Right lung (tissue), 5 donors: ENCODE measurements around the gene ZNF469. TPM values are rescaled to one million over a fixed set of nuclear protein-coding genes. Genes with fewer than 3 reads are reported as not detected.
A peak's percentile ranks its signal among the peaks of the same experiment; 100 is the strongest.

Experiments used
- DNase-seq, 2 donors: peaks; one replicate each; pipeline ENCODE4 v3.0.0-alpha.2; 2013
- polyA plus RNA-seq, 5 donors: library from polyadenylated mRNA; unstranded; fragments of 120-200 nt; gene quantifications; one replicate each; pipeline versions ENCODE4 v1.2.1 to v1.2.3, GENCODE V29; 2013; ENCODE audit warnings: inconsistent platforms in 1 of 5, low replicate concordance in 1 of 5; ENCODE audit not compliant: insufficient read length in 5 of 5, insufficient read depth in 1 of 5

The ZNF469 gene
- polyA plus RNA-seq, 5 donors = 1.5 to 3.1 (median 1.7) TPM

- no peak for DNase-seq
Measured at GRCh38 chr16:88376835-88377726, 5.7 kb upstream of the ZNF469 start.

- no peak for DNase-seq
Measured at GRCh38 chr16:88377961-88378360, 4.8 kb upstream of the ZNF469 start.

DNA sequence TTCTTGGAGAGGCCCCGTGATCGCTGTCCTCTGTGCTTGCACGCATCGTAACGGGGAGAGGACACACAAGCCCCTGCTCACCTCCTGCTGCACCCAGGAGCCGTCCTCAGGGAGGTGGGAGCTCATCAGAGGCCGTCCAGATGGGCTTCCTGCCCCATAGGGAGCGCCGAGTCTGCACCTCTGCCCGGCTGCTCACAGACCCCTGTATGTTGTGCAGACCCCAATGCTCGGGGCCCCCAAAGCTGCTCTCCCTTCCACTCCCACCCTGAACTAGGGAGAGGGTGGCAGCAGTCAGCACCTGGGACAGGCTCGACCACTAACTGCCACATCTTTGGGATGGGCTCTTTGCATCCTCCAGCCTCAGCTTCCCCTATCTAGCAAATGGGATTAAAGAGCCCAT, 4.4 kb upstream of the ZNF469 start:
- DNase-seq = no peak

DNA sequence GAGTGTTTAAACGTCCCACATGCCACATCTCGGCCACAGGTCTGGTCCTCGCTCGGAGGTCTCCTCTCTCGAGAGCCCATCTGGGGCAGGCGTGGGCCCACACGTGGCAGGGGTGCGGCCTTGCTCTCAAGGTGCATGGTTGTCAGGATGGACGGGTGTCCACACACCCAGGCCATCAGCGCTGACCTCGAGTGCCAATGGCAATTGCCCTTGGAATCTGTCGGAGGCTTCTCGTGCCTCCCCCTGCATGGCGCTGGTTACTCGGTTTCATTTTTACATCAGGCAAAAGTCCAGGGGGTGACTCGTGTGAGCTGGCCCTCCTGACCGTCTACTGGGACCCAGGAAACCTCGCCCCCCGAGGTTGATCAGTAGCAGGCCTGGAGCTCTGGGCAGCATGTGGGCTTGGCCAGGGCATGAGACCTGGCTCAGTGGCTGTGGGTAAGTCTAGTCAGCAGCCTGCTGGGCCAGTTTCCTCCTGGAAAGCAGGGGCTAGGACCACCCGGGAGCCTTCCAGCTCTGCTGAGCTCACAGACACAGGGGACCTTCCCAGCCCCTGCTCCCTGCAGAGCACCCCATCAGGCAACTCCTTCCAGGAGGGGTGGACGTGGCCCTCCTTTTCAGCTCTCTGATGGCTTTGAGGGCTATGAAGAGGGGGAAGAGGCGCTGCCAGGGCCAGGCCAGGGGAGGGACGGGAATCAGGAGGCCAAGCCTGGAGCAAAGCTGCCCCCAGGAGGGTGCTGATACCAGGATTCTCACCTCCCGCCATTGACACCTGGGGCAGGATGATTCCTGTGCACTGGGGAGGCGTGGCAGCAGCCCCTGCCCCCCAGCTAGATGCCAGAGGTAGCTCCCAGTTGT, 3.7 kb upstream of the ZNF469 start:
- no peak for DNase-seq

DNA sequence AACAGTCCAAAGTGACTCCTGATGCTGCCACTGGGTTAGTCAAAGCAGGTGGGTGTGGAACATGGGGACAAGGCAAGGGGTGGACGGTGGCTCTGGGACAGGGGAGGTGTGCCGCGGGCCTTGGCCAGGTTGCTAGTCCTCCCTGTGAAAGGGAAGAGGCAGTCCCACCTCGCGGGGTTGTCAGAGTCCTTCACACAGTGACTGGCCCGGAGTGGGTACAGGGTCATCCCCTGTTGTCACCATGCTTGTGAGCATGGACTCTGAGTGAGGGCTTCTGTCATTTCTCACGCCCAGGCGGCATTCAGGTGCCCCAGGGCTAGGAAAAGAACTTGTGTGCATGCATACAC, 3.1 kb upstream of the ZNF469 start:
- no peak for DNase-seq

DNA sequence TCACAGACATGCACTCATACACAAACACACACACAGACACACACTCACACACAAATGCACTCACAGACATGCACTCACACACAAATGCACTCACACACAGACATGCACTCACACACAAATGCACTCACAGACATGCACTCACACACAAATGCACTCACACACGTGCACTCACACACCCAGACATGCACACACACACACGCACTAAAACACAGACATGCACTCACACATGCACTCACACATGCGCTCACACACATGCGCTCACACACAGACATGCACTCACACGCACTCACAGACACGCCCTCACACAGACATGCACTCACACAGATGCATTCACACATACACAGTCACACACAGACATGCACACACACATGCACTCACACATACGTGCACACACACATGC, 2.7 kb upstream of the ZNF469 start:
- DNase-seq = no peak

GRCh38 chr16:88380619-88381018, 2.1 kb upstream of the ZNF469 start:
- DNase-seq = no peak

- DNase-seq = no peak
Measured at GRCh38 chr16:88381820-88382451, 823 bp upstream of the ZNF469 start.

DNA sequence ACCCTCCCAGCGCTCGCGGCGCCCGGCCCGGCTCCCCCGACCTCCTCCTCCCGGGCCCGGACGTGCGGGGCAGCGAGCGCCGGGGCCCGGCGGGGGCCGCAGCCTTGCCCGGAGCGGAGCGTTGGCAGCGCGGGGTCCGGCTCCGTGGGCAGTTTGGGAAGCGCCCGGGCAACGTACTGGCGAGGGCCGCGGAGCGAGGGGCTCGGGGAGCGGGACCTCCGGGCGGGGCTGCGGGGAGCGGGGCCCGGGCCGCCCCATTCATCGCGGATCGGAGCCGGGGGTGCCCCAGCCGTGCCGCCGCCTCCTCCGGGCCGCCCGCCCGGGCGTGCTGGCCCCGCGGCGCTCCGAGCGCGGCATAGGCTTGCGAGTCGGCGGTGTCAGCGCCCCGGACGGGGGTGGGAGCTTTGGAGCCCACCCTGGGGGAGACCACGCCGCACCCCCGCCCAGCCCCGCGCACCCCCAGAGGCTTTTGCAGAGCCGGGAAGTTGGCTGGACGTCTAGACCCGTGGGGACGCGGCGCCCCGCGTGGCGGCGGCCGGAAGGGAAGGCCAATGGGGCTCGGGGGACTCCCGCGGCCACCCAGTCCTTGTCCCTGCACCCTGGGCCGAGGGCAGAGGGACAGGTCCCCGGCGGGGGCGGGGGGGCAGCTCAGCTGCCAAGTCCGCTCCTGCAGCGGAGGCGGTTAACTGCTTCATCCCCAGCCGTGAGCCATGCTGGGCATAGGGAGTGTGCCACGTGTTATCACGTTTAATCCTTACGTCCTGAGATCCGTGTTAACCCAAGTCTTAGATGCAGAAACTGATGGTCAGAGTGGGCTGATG, 852 bp downstream of the ZNF469 start:
- no peak for DNase-seq

- no peak for DNase-seq
Measured at GRCh38 chr16:88384222-88385111, 1.7 kb downstream of the ZNF469 start.

GRCh38 chr16:88385112-88385594, 2.4 kb downstream of the ZNF469 start:
- DNase-seq = no peak

DNA sequence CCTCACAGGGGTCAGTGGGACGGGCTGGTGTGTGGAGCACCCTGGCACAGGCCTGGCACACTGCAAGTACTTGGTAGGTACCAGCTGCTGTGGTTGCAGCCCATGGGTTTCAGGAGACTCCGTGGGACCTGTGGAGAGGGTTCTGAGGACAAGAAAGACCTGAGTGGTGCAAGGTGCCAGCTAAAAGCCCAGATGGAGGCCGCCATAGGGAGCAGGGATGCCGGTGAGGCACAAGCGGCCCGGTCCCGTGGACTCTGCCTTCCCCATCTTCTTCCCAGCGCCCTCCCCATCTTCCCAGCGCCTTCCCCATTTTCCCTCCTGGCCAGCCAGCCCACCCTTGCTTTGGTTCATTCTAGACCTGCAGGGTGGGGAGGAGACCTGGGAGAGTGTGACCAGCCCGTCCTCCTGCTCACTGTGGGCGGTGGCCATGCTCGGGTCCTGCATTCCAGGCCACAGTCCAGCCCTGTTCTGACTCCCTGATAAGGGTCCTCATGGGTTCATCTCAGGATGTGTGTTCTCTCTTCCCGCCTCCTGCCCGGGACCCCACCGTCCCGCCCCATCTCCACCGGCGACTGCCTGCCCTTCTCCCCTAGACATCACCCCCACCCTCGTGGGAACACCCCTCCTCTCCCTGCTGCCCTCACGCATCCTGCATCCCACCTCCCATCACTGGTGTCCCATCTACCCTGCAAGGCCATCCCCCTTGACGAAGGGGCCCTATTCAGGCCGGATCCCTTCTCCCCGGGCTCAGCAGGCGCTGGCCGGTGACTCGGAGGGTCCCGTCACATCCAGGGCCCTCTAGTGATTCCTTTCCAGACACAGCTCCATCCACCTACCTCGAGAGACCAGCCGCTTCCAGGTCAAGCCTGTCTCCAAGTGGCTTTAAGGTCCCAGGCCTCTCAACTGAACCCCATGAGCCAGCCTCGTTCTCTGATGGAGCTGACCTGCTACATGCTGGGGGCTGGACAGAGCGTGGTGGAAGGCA, 3.4 kb downstream of the ZNF469 start:
- no peak for DNase-seq

DNA sequence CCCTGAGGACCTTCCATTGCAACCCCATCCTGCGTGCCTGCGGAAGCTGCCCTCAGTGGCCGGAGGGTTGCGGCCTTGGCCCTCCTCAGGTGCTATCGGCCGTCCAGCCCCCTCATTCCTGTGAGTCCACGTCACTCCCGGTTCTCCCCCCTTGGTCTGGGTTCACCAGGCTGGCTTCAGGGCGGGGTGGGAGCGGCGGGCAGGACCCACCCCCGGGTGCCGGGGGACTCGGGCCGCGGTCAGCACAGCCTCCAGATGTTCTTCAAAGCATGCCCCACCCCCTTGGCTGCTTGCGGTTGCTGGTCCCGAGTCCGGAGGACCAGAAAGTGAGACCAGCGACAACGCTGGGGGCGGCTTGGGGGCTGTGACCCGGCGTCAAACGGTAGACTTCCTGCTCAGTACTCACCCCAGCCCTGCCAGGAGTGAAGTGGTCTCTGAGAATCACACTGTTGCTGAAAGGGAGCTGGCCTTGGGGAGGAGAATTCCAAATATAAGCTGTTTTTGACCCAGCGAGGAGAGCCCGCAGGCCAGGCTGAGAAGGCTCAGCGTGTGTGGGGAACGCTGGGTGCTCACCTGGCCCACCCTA, 4.5 kb downstream of the ZNF469 start:
- no peak for DNase-seq

DNA sequence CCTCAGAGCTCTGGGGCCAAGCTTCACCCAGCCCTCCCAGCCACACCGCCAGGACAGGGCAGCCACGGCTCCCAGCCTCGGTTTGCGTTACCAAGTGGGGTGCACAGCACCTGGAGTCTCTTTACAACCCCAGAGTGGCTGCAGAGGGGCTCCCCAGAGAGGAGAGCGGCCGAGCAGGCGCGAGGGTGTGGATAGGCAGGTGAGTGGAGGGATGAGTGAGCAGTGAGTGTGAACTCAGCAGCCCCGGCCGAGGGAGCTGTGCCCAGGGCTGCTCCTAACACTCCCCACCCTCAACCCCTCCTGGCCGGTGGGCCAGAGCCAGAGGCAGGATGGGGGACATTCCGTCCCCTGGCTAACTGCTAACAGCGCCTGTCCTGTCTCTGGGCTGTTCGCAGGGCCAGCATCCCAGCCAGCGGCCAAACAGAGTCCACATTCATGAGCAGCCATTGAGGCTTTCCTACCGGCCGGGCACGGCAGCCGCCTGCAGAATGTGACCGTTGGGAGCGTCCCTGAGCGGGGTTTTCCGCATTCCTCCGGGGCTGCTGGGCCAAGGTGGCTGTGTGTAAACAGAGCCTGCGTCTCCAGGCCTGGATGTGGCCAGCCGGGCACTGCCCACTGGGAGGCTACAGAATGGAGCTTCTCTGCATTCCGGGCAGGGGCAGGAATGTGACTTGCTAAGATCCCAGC, 5.3 kb downstream of the ZNF469 start:
- DNase-seq = peak; percentile 41 to 44

DNA sequence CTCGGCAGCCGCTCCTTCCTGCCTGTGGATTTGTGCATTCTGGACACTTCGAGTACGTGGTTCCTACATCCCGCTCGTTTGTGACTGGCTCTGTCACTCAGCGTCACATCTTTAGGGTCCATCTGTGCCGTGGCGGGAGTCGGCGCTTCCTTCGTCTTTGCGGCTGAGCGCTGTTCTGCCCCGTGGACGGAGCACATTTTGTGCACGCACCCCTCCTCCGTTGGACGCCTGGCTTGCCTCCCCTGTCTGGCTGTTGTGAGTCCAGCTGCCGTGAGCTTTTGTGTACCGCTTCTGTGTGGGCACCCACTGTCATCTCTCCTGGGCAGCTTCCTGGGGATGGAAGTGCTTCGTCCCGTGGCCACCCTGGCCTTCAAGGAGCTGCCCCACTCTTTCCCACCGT, 6.4 kb downstream of the ZNF469 start:
- DNase-seq = no peak

- no peak for DNase-seq
Measured at GRCh38 chr16:88389621-88390160, 6.9 kb downstream of the ZNF469 start.

DNA sequence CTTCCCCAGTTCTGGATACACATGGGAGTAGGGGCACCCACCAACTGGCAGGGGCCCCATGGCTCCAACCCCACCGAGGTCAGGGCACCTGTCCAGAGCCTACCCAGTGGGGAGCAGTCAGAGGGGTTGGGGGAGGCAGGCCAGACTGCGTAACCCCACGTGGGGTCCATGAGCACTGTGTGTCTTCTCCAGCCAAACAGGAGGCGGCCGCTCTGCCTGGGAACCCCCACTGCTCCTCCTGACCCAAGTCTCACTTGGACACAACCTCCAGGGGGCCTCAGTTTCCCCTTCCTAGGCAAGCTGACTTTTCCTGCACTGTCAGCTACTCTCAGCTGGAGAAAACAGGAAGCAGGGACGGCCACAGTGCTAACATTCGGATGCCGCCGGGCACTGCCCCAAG, 7.5 kb downstream of the ZNF469 start:
- DNase-seq = no peak

DNA sequence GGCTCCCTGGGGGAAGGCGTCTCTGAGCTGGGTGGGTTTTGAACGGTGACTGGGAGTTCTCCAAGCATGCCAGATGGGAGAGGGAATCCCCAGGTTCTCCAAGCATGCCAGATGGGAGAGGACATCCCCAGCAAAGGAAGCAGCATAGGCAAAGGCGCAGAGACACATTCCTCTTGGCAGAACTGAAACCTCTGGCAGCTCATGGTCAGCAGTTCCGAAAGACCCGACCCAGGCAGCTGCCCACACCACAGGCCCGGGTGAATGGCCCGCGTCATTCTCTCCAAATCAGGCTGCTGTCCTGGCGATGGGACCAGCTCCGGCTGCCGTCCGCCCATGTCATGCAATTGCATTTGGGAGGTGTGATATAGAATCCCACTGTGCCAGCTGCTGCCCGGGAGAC, 8.0 kb downstream of the ZNF469 start:
- no peak for DNase-seq
